Peyer's patch (tissue), 4 donors: ENCODE measurements around the gene TBC1D23. TPM values are rescaled to one million over a fixed set of nuclear protein-coding genes. Genes with fewer than 3 reads are reported as not detected.

ENCODE experiments used
- DNase-seq, 3 donors: peaks; one replicate each; pipeline ENCODE4 v3.0.0-alpha.2; 2017 to 2019
- H3K27ac ChIP-seq, 4 donors: fragments of 200-600 bp; sonication (generic); one replicate each; pipeline ENCODE4 v1.5.1; 2016 to 2019
- H3K27me3 ChIP-seq, 2 donors: fragments of 200-600 bp; sonication (generic); one replicate each; pipeline ENCODE4 v1.5.1; 2019
- H3K36me3 ChIP-seq, 3 donors: fragments of 200-600 bp; sonication (generic); one replicate each; pipeline ENCODE4 v1.5.1; 2016 to 2019
- H3K4me1 ChIP-seq, 4 donors: fragments of 200-600 bp; sonication (generic); one replicate each; pipeline ENCODE4 v1.5.1; 2016 to 2019
- H3K4me3 ChIP-seq, 4 donors: fragments of 200-600 bp; sonication (generic); 1 replicate in 3 of 4; 2 replicates in 1 of 4; pipeline ENCODE4 v1.5.1; 2016 to 2019; ENCODE audit warnings: mild to moderate bottlenecking in 1 of 4
- H3K9me3 ChIP-seq, 4 donors: fragments of 200-600 bp; sonication (generic); one replicate each; pipeline ENCODE4 v1.5.1; 2016 to 2019; ENCODE audit warnings: mild to moderate bottlenecking in 1 of 4
- POLR2A ChIP-seq, 2 donors: fragments of 450-650 bp; IDR thresholded peaks; one replicate each; pipeline ENCODE4 v1.5.1; 2017; ENCODE audit warnings: antibody characterized with exemption in 2 of 2, mild to moderate bottlenecking in 2 of 2, moderate library complexity in 2 of 2
- total RNA-seq, 4 donors: library from RNA; depleted of rRNA; stranded (reverse); fragments of >200 nt; gene quantifications; one replicate each; pipeline ENCODE4 v1.1.0, GENCODE V29; 2016
- TF ChIP-seq, protein P1 (sequence below), 6 experiments: fragments of 450-650 bp in 4 of 6; fragments of 200-600 bp in 2 of 6; sonication (generic) in 1 of 6; IDR thresholded peaks; one replicate each; pipeline ENCODE4 v1.5.1; 2017 to 2019; ENCODE audit warnings: antibody characterized with exemption in 6 of 6, mild to moderate bottlenecking in 3 of 6, moderate library complexity in 1 of 6

Gene TBC1D23
- total RNA-seq, 4 donors from 2014 or later: 29.7 to 57.4 (median 38.4) TPM

GRCh38 chr3:100364421-100364820 is 103.6 kb downstream of the TBC1D23 start:
- Histone ChIP-seq H3K4me3 (no peak overlapping the region), H3K27me3 (no peaks in the 10 kb centered on the region), H3K27ac (no peak overlapping the region), H3K9me3 (no peaks in the 10 kb centered on the region), H3K36me3 (peaks cover 0 to 67% (median 0%) of the 10 kb centered on the region in 3 donors), H3K4me1 (no peaks in the 10 kb centered on the region)
- no peak for DNase-seq
- no peak for TF ChIP-seq POLR2A (IDR thresholded peaks at IDR 0.05)
- TF ChIP-seq, protein P1, sequence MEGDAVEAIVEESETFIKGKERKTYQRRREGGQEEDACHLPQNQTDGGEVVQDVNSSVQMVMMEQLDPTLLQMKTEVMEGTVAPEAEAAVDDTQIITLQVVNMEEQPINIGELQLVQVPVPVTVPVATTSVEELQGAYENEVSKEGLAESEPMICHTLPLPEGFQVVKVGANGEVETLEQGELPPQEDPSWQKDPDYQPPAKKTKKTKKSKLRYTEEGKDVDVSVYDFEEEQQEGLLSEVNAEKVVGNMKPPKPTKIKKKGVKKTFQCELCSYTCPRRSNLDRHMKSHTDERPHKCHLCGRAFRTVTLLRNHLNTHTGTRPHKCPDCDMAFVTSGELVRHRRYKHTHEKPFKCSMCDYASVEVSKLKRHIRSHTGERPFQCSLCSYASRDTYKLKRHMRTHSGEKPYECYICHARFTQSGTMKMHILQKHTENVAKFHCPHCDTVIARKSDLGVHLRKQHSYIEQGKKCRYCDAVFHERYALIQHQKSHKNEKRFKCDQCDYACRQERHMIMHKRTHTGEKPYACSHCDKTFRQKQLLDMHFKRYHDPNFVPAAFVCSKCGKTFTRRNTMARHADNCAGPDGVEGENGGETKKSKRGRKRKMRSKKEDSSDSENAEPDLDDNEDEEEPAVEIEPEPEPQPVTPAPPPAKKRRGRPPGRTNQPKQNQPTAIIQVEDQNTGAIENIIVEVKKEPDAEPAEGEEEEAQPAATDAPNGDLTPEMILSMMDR (IDR thresholded peaks at IDR 0.05): no peak

GRCh38 chr3:100366424-100366823 is 105.6 kb downstream of the TBC1D23 start:
- no peak for DNase-seq
- no peaks in the 10 kb centered on the region for H3K9me3 ChIP-seq
- H3K4me1 ChIP-seq: no peaks in the 10 kb centered on the region

DNA sequence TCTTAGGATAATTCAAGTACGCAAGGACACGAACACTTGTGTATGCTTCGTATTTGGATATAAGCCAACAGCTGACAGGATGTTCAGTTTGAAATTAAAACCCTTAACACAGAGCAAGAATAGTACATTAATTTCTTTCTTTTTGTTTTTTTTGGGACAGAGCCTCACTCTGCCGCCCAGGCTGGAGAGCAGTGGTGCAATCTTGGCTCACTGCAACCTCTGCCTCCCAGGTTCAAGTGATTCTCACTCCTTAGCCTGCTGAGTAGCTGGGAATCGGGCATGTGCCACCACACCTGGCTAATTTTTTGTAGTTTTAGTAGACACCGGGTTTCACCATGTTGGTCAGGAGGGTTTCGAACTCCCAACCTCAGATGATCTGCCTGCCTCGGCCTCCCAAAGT is 107.6 kb downstream of the TBC1D23 start:
- no peak for TF ChIP-seq POLR2A (IDR thresholded peaks at IDR 0.05)
- TF ChIP-seq, protein P1 (IDR thresholded peaks at IDR 0.05): no peak
- H3K36me3 ChIP-seq: peaks cover 0 to 86% (median 0%) of the 10 kb centered on the region in 3 donors

More at GRCh38 chr3:100366424-100366823, 105.6 kb downstream of the TBC1D23 start:
- TF ChIP-seq, protein P1 (IDR thresholded peaks at IDR 0.05): no peak
- TF ChIP-seq POLR2A (IDR thresholded peaks at IDR 0.05): no peak
- H3K36me3 ChIP-seq: peaks cover 0 to 83% (median 0%) of the 10 kb centered on the region in 3 donors
- no peak overlapping the region for H3K4me3 ChIP-seq
- no peak overlapping the region for H3K27ac ChIP-seq
- H3K27me3 ChIP-seq: no peaks in the 10 kb centered on the region

GRCh38 chr3:100370756-100371155 is 110.0 kb downstream of the TBC1D23 start:
- H3K4me3 ChIP-seq: no peak overlapping the region
- H3K9me3 ChIP-seq: no peaks in the 10 kb centered on the region
- no peaks in the 10 kb centered on the region for H3K4me1 ChIP-seq
- no peak for TF ChIP-seq POLR2A (IDR thresholded peaks at IDR 0.05)
- TF ChIP-seq, protein P1 (IDR thresholded peaks at IDR 0.05): no peak
- H3K27me3 ChIP-seq: no peaks in the 10 kb centered on the region
- no peak for DNase-seq
- peaks cover 0 to 69% (median 0%) of the 10 kb centered on the region in 3 donors for H3K36me3 ChIP-seq
- H3K27ac ChIP-seq: no peak overlapping the region

More for the DNA sequence above, 107.6 kb downstream of the TBC1D23 start:
- Histone ChIP-seq H3K27ac (no peak overlapping the region), H3K9me3 (no peaks in the 10 kb centered on the region), H3K4me3 (no peak overlapping the region), H3K4me1 (no peaks in the 10 kb centered on the region), H3K27me3 (no peaks in the 10 kb centered on the region)
- no peak for DNase-seq

- peaks cover 0 to 66% (median 0%) of the 10 kb centered on the region in 3 donors for H3K36me3 ChIP-seq
- no peaks in the 10 kb centered on the region for H3K27me3 ChIP-seq
- no peak overlapping the region for H3K4me3 ChIP-seq
- no peak for TF ChIP-seq POLR2A (IDR thresholded peaks at IDR 0.05)
- TF ChIP-seq, protein P1 (IDR thresholded peaks at IDR 0.05): no peak
- no peaks in the 10 kb centered on the region for H3K4me1 ChIP-seq
- no peak overlapping the region for H3K27ac ChIP-seq
- no peak for DNase-seq
- no peaks in the 10 kb centered on the region for H3K9me3 ChIP-seq
Measured at GRCh38 chr3:100374521-100374920, 113.7 kb downstream of the TBC1D23 start.

Other genes with a start within 250 kb of the TBC1D23 start
- gene FILIP1L, start 146.5 kb upstream of the TBC1D23 start, total RNA-seq: 10 to 100 TPM in 3 of 4 donors, 1 to 10 TPM in 1; 5.3 to 69.3 (median 13.1) TPM
- 10 to 100 TPM; 14.0 to 28.3 (median 17.2) TPM for gene NIT2, start 73.8 kb downstream of the TBC1D23 start, total RNA-seq
- 10 to 100 TPM; 25.0 to 34.2 (median 32.4) TPM for gene TOMM70, start 140.1 kb downstream of the TBC1D23 start, total RNA-seq
- 1 to 10 TPM in 3 of 4 donors, under 1 TPM in 1; 0.95 to 8.3 (median 1.1) TPM for gene LNP1, start 140.5 kb downstream of the TBC1D23 start, total RNA-seq
- 1 to 10 TPM in 2 of 4 donors, under 1 TPM in 1, not detected in 1; 0.66 to 5.3 (median 4.7) TPM for gene TMEM45A, start 231.6 kb downstream of the TBC1D23 start, total RNA-seq